ENCODE data around the gene RPP25L. TPM values are rescaled to one million over a fixed set of nuclear protein-coding genes. Genes with fewer than 3 reads are reported as not detected.
A peak's percentile ranks its signal among the peaks of the same experiment; 100 is the strongest.
"Not testable (repeated sequence)": the region's sequence is repeated elsewhere in the genome, so short reads cannot be mapped to it uniquely, and the experiment has no call there.

The RPP25L gene
- polyA plus RNA-seq, 1 experiment, result 38.8 TPM

DNA sequence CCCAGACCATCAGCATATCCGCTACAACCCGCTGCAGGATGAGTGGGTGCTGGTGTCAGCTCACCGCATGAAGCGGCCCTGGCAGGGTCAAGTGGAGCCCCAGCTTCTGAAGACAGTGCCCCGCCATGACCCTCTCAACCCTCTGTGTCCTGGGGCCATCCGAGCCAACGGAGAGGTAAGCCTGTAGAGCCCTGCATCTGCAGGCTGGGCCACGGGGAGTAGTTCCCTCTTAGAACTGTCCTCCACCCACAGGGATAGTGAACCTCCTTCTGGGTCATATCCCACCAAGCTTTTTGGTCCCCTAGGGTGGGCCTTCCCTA is 35.1 kb upstream of the RPP25L start:
- no peak for DNase-seq (ENCODE audit: low read depth)
- H3K36me3 ChIP-seq (ENCODE audit: control insufficient read depth, insufficient read depth, low read length), result peaks cover 11% of the 10 kb centered on the region
- TF ChIP-seq, protein P1, sequence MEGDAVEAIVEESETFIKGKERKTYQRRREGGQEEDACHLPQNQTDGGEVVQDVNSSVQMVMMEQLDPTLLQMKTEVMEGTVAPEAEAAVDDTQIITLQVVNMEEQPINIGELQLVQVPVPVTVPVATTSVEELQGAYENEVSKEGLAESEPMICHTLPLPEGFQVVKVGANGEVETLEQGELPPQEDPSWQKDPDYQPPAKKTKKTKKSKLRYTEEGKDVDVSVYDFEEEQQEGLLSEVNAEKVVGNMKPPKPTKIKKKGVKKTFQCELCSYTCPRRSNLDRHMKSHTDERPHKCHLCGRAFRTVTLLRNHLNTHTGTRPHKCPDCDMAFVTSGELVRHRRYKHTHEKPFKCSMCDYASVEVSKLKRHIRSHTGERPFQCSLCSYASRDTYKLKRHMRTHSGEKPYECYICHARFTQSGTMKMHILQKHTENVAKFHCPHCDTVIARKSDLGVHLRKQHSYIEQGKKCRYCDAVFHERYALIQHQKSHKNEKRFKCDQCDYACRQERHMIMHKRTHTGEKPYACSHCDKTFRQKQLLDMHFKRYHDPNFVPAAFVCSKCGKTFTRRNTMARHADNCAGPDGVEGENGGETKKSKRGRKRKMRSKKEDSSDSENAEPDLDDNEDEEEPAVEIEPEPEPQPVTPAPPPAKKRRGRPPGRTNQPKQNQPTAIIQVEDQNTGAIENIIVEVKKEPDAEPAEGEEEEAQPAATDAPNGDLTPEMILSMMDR (IDR thresholded peaks at IDR 0.05; ENCODE audit: insufficient read depth, low read depth, low read length), result no peak
- ChIA-PET POLR2A (interaction anchor here (1.5 kb wide), 1 partner anchor 9 kb away, joined by 5 read pairs; the partner anchor contains the start of gene SIGMAR1), CTCF (interaction anchor here (0.5 to 8.1 kb wide), 14 partner anchors 9 to 1571 kb away, joined by 3 to 87 read pairs (median 4); partner anchors contain the start of genes DCTN3, SIGMAR1 and SMU1)
- no peaks in the 10 kb centered on the region; the same call in 1 of the 2 replicates for H3K27me3 ChIP-seq (ENCODE audit: control insufficient read depth, insufficient read depth, low read length)
- peak overlapping the region; percentile 66 for H3K4me3 ChIP-seq (ENCODE audit: low read depth, low read length)

DNA sequence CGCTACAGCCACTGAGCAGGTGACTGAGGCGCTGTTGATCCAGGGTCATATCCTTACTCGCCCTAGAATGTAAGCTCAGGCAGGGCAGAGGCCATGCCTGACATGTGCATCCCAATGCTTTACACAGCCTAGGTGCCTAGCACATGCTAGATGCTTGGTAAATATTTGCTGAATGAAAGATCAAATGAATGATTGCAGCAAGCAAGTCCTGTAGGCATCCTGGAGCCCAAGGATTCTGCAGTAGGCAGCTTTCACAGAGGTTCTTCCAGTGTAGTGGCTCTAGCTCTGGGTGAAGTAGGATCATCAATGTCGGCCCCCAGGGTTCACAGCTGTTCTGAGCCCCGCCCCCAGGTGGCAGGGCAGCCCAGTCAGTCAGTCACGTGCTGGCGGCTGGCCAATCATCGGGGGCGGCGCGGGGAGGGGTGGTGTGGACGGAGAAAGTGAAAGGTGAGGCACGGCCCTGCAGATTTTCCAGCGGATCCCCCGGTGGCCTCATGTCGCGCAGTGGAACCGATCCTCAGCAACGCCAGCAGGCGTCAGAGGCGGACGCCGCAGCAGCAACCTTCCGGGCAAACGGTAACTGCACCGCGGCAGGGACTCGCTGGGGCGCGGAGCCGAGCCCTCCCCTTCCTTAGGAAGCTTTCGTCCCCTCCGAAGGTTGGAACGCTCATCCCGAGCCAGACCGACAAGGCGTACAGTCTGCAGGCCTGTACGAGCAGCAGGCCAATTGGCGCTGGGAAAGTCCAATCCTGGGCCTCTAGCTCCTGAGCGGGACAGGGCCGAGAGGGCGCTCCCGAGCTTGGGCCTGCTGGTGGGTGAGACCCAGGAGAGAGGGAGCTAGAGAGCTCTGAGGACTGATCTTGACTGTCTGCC is 34.5 kb upstream of the RPP25L start, which contains the start of gene GALT:
Gene GALT, plus strand, starts transcription at position 465 of the 873 bp plus-strand sequence. Its CDS starts 30 bp downstream, at position 495.
- CTCF ChIA-PET, result interaction anchor here (0.7 to 8.1 kb wide), 13 partner anchors 10 to 56 kb away, joined by 3 to 87 read pairs (median 4); partner anchors contain the start of genes DCTN3 and SIGMAR1
- TF ChIP-seq, protein P1 (IDR thresholded peaks at IDR 0.05; ENCODE audit: insufficient read depth, low read depth, low read length), result peak; percentile 73
- peaks cover 11% of the 10 kb centered on the region for H3K36me3 ChIP-seq (ENCODE audit: control insufficient read depth, insufficient read depth, low read length)
- POLR2A ChIA-PET, result interaction anchor here (1.5 kb wide), 1 partner anchor 9 kb away, joined by 5 read pairs; the partner anchor contains the start of gene SIGMAR1
- peak within 1 kb of the TSS; percentile 66 for H3K4me3 ChIP-seq (ENCODE audit: low read depth, low read length)
- no peak for DNase-seq (ENCODE audit: low read depth)
- H3K27me3 ChIP-seq (ENCODE audit: control insufficient read depth, insufficient read depth, low read length), result no peaks in the 10 kb centered on the region; the same call in 1 of the 2 replicates

DNA sequence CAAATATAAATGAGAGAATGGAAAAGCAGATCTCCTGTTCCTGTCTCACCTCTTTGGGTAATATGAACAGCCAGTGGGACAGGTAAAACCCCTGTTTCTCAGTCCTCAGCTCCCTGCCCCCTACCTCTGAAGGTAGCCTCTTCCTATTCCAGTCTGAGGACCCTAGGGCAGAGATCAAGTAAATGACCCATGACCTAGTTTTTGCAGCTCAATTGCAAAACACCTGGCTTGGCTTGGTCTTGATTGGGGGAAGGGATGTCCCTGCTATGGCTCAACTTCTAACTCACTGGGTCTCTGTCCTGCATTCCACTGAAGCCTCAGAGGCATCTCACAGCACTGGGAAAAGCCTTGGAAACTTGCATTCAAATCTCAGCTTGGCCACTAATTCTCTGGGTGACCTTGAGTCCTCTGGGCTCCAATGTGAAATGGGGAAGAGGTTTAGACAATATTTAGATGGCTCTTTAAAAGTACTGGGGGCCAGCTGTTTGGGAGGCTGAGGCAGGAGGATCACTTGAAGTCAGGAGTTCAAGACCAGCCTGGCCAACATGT is 32.9 kb upstream of the RPP25L start:
- CTCF ChIA-PET, result interaction anchor here (8.1 kb wide), 1 partner anchor 9 kb away, joined by 87 read pairs; the partner anchor contains the start of gene SIGMAR1
- Histone ChIP-seq H3K4me3 (ENCODE audit: low read depth, low read length) (no peak overlapping the region), H3K27me3 (ENCODE audit: control insufficient read depth, insufficient read depth, low read length) (no peaks in the 10 kb centered on the region; the same call in 1 of the 2 replicates), H3K36me3 (ENCODE audit: control insufficient read depth, insufficient read depth, low read length) (peaks cover 11% of the 10 kb centered on the region)
- POLR2A ChIA-PET, result no interaction called here
- TF ChIP-seq, protein P1 (IDR thresholded peaks at IDR 0.05; ENCODE audit: insufficient read depth, low read depth, low read length), result no peak
- no peak for DNase-seq (ENCODE audit: low read depth)

DNA sequence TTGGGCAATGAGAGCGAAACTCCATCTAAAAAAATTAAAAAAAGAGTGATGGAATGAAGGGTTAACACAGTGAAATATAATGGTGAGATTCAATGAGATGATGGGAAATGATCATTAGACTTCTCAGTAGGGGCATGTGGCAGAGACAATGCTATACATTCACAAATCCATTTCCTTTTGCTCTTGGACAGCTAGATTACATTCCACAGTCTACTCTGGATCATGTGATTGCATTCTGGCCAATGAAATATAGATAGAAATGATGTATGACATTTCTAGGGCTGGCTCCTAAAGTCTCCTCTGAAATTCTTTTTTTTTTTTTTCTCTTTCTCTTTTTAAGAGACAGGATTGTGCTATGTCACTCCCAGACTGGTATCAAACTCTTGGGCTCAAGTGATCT is 30.8 kb upstream of the RPP25L start:
- TF ChIP-seq, protein P1 (IDR thresholded peaks at IDR 0.05; ENCODE audit: insufficient read depth, low read depth, low read length), result no peak
- Histone ChIP-seq H3K36me3 (ENCODE audit: control insufficient read depth, insufficient read depth, low read length) (no peaks in the 10 kb centered on the region), H3K27me3 (ENCODE audit: control insufficient read depth, insufficient read depth, low read length) (no peaks in the 10 kb centered on the region; the same call in 1 of the 2 replicates), H3K4me3 (ENCODE audit: low read depth, low read length) (no peak overlapping the region)
- POLR2A ChIA-PET, result no interaction called here
- DNase-seq (ENCODE audit: low read depth), result no peak
- CTCF ChIA-PET, result interaction anchor here (8.1 kb wide), 1 partner anchor 7 kb away, joined by 87 read pairs; the partner anchor contains the start of gene SIGMAR1

DNA sequence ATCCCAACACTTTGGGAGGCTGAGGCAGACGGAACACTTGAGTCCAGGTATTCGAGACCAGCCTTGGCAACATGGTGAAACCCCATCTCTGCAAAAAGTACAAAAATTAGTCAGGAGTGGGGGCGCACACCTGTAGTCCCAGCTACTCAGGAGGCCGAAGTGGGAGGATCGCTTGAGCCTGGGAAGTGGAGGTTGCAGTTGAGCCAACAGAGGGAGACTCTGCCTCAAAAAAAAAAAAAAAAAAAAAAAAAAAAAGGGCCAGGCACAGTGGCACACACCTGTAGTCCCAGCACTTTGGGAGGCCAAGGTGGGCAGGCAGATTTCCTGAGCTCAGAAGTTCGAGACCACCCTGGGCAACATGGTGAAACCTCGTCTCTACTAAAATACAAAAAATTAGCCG is 27.4 kb upstream of the RPP25L start:
- not testable (repeated sequence) for DNase-seq (ENCODE audit: low read depth)
- CTCF ChIA-PET, result interaction anchor here (0.7 to 7.9 kb wide), 4 partner anchors 7 to 92 kb away, joined by 3 to 87 read pairs (median 20); partner anchors contain the start of gene GALT

More for the DNA sequence above, 27.4 kb upstream of the RPP25L start:
- H3K27me3 ChIP-seq (ENCODE audit: control insufficient read depth, insufficient read depth, low read length); H3K4me3 ChIP-seq (ENCODE audit: low read depth, low read length); POLR2A ChIA-PET; H3K36me3 ChIP-seq (ENCODE audit: control insufficient read depth, insufficient read depth, low read length): not testable (repeated sequence)
